ENCODE measurements around the gene STH.
"Not testable (repeated sequence)": the region's sequence is repeated elsewhere in the genome, so short reads cannot be mapped to it uniquely, and the experiment has no call there.

STH gene

DNA sequence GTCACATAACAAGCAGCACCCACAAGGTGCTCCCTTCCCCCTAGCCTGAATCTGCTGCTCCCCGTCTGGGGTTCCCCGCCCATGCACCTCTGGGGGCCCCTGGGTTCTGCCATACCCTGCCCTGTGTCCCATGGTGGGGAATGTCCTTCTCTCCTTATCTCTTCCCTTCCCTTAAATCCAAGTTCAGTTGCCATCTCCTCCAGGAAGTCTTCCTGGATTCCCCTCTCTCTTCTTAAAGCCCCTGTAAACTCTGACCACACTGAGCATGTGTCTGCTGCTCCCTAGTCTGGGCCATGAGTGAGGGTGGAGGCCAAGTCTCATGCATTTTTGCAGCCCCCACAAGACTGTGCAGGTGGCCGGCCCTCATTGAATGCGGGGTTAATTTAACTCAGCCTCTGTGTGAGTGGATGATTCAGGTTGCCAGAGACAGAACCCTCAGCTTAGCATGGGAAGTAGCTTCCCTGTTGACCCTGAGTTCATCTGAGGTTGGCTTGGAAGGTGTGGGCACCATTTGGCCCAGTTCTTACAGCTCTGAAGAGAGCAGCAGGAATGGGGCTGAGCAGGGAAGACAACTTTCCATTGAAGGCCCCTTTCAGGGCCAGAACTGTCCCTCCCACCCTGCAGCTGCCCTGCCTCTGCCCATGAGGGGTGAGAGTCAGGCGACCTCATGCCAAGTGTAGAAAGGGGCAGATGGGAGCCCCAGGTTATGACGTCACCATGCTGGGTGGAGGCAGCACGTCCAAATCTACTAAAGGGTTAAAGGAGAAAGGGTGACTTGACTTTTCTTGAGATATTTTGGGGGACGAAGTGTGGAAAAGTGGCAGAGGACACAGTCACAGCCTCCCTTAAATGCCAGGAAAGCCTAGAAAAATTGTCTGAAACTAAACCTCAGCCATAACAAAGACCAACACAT, at the start of gene STH:
Gene STH (plus strand): TSS at position 264 of the 913 bp plus-strand sequence. CDS start 30 bp downstream, at position 294.
- DNase-seq = no peak

DNA sequence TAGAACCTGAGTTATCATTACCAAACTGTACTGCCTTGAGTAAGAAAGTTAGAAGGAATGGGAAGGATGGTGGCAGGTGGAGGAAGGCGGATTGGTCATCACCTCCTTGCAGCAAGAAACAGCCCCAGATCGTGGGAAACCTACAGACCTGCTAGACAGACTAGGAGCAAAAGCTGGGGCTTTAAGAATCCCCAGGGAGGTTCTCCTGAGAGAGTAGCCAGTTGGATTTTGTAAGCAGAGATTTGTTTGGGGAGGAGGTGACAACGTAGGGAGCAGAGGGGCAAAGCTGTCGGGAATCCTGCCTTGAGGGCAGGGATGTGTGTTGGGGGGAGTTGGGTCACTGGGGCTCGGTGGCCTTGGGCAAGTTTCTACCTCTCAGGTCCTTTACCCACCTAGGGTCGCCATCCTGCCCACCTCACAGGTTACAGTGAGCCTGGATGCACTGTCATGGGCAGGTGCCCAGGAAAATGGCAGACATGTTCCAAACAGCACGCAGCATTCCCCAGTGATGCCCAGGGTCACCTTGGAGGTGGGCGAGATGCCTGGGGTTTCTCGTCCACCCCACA, 49.2 kb upstream of the STH start:
- DNase-seq = no peak

DNA sequence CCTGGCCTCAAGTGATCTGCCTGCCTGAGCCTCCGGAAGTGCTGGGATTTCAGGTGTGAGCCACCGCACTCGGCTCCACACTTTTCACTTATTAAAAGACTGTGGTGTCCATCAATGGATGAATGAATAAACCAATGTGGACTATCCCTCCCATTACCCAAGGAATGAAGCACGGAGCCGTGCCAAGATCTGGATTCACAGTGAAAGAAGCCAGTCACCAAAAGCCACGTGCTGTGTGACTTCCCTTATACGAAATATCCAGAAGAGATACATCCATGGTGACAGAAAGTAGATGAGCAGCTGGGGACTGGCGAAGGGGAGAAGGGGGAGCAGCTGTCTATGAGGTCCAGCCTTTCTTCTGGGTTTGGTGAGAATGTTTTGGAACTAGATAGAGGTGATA, 48.2 kb upstream of the STH start:
- DNase-seq = no peak

DNA sequence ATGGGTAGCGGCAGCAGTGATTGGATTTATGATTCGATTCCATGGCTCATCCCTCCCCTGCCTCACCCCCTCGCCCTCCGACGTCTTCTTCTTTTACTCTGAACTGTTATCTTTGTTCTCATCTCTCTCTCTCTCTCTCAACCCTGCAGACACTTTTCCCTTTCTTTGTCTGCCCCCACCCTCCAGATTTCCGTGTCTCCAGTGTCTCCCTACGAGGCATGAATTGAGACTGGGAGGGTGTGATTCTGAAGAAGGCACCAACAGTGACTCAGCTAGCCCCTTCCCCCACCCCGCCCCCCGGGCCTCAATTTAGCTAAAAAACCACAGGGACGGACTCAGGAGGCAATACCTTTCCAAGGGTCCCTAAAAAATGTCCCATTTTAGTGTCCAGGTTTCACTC, 47.6 kb upstream of the STH start:
- no peak for DNase-seq

DNA sequence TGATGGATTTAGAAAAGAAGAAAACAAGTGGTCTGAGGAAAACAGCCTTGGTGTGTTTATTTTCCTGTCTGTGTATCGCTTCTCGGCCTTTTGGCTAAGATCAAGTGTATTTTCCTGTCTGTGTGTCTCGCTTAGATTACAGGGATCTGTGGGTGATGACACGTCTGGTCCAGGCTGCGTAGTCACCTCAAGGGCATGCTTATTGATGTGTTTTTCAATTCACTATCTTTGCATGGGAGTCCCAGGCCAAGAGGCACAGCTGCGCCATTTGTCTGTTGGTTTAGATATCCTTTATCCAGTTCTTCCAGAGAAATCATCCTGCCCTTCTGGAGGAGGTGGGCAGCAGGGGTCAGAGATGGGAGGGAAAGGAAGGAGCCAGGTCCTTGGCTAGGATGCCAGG, 47.1 kb upstream of the STH start:
- DNase-seq = no peak

DNA sequence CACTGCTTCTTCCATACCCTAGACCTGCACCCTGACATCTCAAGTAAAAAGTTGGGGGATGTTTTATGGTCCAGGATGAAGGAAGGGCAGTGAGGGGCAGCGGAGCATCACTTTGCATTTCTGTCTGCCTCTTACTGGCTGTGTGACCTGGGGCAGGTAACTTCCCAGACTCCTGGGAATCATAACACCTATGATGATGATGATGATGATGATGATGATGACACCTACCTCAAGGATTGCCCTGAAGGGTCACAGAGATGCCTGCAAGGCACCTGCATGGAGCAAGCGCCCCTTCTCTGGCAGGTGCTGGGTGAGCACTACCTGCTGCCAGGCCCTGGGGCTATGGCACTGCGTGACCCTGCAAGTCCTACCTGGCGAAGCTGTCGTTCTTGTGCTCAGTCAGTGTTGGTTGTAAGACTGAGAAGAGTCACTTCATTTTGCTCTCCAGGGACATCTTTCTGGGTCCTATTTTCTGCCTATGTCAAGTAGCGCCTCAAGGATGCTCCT, 46.2 kb upstream of the STH start:
- DNase-seq = no peak

- no peak for DNase-seq
These were observed 45.5 kb upstream of the STH start for GRCh38 chr17:45953561-45953960.

- no peak for DNase-seq
These were observed 44.1 kb upstream of the STH start for GRCh38 chr17:45954914-45955313.

- no peak for DNase-seq
These were observed 43.7 kb upstream of the STH start for GRCh38 chr17:45955326-45955725.

DNA sequence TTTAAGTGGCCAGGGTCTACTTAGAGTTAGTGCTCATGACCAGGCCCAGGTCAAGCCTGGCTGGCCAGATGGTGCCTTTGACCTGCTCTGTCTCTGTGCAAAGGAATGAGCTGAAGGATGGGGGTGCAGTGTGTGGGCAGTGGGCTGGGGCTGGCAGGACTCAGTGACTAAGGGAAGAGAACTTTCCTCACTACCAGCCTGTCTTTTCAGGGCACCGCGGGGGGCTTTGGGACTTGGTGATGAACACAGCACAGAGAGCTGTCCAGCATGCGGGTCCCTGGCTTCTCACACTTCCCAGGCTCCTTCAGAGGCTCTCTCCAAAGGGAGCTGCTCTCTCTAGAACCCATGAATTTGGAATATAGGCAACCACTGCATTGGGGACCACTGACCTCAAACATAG, 43.0 kb upstream of the STH start:
- no peak for DNase-seq

DNA sequence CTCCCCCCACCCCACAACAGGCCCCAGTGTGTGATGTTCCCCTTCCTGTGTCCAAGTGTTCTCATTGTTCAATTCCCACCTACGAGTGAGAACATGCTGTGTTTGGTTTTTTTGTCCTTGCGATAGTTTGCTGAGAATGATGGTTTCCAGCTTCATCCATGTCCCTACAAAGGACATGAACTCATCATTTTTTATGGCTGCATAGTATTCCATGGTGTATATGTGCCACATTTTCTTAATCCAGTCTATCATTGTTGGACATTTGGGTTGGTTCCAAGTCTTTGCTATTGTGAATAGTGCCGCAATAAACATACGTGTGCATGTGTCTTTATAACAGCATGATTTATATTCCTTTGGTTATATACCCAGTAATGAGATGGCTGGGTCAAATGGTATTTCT, 42.3 kb upstream of the STH start:
- DNase-seq = not testable (repeated sequence)

GRCh38 chr17:45958307-45958706, 40.7 kb upstream of the STH start:
- no peak for DNase-seq

DNA sequence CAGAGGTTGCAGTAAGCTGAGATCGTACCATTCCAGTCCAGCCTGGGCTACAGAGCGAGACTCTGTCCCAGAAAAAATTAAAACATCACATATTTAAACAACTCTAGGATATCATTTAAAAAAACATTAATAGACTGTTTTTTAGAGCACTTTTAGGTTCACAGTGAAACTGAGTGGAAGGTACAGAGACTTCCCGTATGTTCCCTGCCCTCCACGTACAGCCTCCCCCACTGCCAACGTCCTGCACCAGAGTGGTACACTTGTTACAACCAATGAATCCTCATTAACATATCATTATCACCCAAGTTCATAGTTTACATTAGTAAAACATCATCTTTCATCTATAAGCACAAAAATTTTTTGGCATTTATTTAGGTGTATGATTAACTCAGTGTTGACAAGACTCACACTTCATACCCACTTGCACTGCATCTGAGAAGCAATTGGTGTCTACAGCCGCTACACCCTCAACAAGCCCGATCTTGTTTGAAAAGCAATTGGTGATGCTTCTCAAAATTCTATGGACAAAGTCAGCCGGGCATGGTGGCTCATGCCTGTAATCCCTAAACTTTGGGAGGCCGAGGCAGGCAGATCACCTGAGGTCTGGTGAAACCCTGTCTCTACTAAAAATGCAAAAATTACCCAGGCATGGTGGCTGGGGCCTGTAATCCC, 39.9 kb upstream of the STH start:
- DNase-seq = no peak

DNA sequence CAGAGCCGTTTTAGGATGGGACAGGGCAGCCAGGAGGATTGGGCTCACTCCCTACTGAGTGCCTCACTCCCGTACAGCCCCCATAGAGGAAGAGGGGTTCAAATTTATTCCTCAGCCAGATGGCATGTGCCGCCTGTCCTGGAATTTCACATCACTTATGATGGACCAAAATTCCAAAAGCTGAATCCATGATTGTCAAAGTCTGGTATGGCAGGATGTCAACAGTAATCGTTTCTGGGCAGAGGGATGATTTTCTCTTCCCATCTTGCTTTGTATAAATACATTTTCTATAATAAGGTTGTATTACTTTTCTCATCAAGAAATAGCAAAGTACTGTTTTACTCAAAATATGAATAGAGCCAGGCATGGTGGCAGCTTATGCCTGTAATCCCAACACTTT, 38.7 kb upstream of the STH start:
- DNase-seq = no peak

GRCh38 chr17:45961206-45961605, 37.8 kb upstream of the STH start:
- DNase-seq = no peak

DNA sequence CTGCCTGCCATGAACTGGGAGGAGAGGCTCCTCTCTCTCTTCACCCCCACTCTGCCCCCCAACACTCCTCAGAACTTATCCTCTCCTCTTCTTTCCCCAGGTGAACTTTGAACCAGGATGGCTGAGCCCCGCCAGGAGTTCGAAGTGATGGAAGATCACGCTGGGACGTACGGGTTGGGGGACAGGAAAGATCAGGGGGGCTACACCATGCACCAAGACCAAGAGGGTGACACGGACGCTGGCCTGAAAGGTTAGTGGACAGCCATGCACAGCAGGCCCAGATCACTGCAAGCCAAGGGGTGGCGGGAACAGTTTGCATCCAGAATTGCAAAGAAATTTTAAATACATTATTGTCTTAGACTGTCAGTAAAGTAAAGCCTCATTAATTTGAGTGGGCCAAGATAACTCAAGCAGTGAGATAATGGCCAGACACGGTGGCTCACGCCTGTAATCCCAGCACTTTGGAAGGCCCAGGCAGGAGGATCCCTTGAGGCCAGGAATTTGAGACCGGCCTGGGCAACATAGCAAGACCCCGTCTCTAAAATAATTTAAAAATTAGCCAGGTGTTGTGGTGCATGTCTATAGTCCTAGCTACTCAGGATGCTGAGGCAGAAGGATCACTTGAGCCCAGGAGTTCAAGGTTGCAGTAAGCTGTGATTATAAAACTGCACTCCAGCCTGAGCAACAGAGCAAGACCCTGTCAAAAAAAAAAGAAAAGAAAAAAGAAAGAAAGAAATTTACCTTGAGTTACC, 36.7 kb upstream of the STH start:
- DNase-seq = no peak

GRCh38 chr17:45963283-45963682, 35.8 kb upstream of the STH start:
- DNase-seq = no peak

DNA sequence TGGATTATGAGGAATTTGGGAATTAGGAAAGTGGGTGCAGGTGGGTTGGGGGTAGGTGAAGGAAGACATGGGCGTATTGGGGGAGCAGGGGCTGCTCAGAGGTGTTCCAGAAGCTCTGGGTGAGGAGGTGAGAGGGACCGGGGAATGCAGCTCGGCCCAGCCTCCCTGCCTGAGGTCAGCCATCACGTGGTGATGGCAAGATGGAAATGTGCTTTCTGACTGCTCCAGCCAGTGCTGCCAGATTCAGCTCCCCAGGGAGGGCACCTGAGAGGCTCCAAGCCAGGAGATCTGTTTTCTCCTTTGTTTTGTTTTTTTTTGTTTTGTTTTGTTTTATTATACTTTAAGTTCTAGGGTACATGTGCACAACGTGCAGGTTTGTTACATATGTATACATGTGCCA, 35.2 kb upstream of the STH start:
- no peak for DNase-seq

DNA sequence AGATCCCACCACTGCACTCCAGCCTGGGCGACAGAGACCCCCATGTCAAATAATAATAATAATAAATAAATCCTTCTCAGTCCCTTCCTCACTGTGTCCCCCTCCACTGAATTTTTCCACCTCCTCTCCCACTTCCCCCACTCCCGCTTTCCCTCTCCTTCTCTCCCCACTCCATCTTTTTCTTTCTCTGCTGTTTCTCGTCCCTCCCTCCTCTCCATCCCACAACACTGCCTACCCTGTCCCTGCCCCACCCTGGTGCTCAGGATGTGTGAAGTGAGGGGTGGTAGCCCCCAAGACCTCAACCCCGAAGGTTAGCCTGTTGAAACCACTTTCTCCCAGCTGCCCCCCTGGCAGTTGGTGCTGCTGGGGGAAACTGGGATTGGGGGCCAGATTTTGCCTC, 34.4 kb upstream of the STH start:
- DNase-seq = no peak

DNA sequence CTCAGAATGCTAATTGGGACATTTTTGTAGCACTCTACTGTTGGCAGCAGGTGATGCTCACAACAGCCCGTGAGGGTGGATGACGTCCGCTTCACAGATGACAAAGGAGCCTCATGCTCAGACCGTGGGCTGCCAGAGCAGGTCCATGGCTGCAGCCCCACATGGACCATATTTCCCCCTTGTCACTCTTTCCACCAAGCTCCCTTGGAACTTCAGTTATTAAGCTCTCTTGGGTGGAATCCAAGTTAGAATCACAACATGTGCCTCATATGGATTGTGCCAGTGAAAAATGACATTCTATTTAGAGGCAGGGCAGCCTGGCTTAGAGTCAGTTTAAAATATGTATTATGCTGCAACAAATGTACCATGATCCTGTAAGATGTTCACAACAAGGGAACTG, 33.2 kb upstream of the STH start:
- no peak for DNase-seq

GRCh38 chr17:45966606-45967280, 32.3 kb upstream of the STH start:
- no peak for DNase-seq

GRCh38 chr17:45967378-45967777, 31.7 kb upstream of the STH start:
- no peak for DNase-seq

- no peak for DNase-seq
These were observed 30.3 kb upstream of the STH start for GRCh38 chr17:45968732-45969131.
